ENCODE results near the gene ATN1. TPM values are rescaled to one million over a fixed set of nuclear protein-coding genes. Genes with fewer than 3 reads are reported as not detected.

The ATN1 gene
- total RNA-seq, 2 donors from 2014 or later: 64.6 to 78.9 TPM

GRCh38 chr12:6980075-6980474, 52.3 kb downstream of the ATN1 start:
- ATAC-seq (no peak), DNase-seq (no peak)
- intact Hi-C loops (cut with DNase I, micrococcal nuclease): no loop called here

DNA sequence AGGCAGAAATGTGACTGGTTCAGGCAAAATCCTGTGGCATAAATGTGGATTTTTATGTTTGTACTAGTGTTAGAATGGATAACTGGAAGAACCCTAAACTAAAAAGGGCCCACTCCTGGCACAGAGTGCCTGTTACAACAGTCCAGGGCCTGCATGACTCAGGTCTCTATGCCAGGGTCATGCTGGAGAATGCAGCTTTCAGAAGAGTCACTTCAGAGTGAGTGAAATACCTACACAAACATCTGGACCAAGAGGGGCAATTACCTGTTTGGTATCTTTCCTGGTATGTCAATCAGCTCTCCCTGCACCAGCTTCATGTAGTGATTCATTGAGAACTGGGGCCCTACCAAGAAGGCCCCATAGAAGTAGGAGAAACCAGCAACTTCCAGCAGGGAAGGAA, 53.0 kb downstream of the ATN1 start:
- intact Hi-C loops (cut with DNase I, micrococcal nuclease): no loop called here
- DNase-seq (no peak), ATAC-seq (no peak)

DNA sequence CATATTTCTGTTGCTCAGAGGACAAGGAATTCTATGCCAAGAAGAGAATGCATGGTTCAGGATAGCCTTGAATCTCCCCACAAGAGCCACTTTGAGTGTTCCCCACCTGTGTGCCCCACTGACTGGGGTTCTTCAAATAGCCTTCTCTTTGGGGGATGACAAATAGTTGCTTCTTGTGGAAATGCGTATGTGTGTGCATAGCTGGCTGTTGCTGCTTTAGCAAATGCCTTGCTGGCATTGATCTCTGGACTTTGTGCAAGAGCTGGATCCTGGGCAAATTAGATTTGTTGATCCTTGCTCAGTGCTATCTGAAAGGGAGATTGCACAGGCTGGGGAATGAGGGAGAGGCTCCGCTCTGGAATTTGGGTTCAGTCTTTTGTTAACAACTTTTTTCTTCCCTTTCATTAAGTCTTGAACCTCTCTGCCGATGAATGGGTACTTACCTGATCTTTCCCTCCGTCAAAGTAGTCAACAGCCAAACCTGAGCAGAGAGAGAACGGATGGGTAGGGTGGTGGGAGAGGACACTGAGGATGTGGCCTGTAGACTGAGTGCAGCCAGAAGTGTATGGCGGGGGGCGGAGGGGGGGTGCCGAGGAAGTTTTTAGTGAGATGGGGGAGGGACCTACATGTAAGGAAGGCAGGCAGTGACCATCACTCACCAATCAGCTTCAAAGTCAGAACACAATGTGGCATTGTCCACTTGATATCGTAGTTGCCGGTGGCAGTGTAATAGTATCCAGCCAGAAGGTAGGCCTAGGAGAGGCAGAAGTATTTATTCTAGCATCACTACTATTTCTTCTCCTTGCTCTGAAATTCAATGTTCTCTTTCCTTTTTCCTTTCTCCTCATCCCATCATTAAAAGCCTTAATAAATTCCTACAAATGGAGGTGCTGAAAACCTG, 53.6 kb downstream of the ATN1 start:
- peak; percentile 41 for ATAC-seq
- no peak for DNase-seq
- intact Hi-C loops (cut with DNase I, micrococcal nuclease): no loop called here

DNA sequence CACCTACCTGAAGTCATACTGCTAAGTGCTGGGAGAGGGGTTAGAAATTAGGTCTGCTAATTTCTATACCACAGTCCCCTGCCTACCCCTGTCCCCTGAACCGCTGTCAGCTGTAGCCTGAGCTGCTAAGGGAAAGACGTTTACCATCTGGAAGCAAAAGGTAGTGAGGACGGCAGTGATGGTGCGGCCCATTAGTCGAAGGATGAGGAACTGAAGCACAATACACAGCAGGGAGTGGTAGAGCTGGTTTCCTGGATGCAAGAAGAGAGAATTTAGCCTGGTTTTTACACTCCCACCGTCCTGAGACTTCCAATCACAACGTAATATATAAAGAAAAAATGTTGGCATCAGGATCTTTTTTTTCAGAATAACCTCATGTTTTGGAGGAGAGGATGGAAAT, 54.8 kb downstream of the ATN1 start:
- DNase-seq (no peak), ATAC-seq (no peak)
- intact Hi-C loops (cut with DNase I, micrococcal nuclease): no loop called here

DNA sequence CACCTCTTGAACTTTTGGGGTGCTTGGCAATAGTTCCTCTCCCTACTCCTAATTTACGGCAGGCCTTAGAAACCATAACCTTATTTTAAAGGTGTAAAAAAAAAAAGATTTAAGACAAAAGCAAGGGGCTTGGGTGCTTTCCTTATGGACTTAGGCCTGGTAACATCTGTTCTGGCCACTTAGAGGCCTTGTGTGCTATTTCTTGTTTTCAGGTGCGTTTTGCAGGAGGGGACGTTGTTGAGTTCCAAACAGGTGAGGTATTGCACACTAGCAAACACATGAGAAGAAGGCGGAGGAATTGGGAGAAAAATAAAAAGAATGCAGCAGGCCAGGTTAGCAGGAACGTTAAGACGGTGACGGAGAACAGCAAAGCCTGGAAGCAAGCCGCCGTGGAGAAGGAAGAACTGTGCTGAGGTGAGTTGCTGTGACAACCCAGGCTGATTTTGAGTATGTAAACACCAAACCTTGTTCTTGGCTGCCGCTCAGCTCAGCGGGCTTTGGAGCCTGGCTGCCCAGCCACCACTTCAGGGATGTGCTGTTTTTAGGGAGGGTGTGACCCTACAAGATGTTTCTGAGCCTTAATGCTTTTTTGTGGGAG, 60.3 kb downstream of the ATN1 start:
- intact Hi-C loops (cut with DNase I, micrococcal nuclease): no loop called here
- DNase-seq: peak; percentile 55 to 76
- peak; percentile 83 for ATAC-seq

Small RNA genes lying within 50 kb of the gene (microRNA-seq; reads per million reads assigned to microRNA genes)
- 1,628 to 1,899 reads per million in 2 donors for gene MIR141
- gene MIR200C: 32,972 to 87,700 reads per million in 2 donors

Other genes with a start within 250 kb of the ATN1 start
- gene ZNF384, start 238.6 kb upstream of the ATN1 start, total RNA-seq: 10 to 100 TPM; 47.8 to 51.4 TPM
- under 1 TPM; 0.52 to 0.67 TPM for gene PIANP, start 227.1 kb upstream of the ATN1 start, total RNA-seq
- gene COPS7A, start 203.9 kb upstream of the ATN1 start, total RNA-seq: 10 to 100 TPM; 37.2 to 40.8 TPM
- 100 to 1,000 TPM; 167 to 180 TPM for gene MLF2, start 174.8 kb upstream of the ATN1 start, total RNA-seq
- gene PTMS, start 161.6 kb upstream of the ATN1 start, total RNA-seq: 100 to 1,000 TPM in 1 of 2 donors, 10 to 100 TPM in 1; 89.6 to 123 TPM
- 1 to 10 TPM in 1 of 2 donors, under 1 TPM in 1; 0.89 to 1.6 TPM for gene LAG3, start 155.4 kb upstream of the ATN1 start, total RNA-seq
- gene CD4, start 138.4 kb upstream of the ATN1 start, total RNA-seq: 10 to 100 TPM in 1 of 2 donors, 1 to 10 TPM in 1; 4.3 to 18.1 TPM
- 1 to 10 TPM; 1.3 to 4.3 TPM for gene GPR162, start 106.1 kb upstream of the ATN1 start, total RNA-seq
- 1 to 10 TPM; 4.3 to 6.3 TPM for gene P3H3, start 99.6 kb upstream of the ATN1 start, total RNA-seq
- 1 to 10 TPM; 1.1 to 1.5 TPM for gene GNB3, start 87.0 kb upstream of the ATN1 start, total RNA-seq
- 10 to 100 TPM in 1 of 2 donors, 1 to 10 TPM in 1; 4.4 to 10.5 TPM for gene CDCA3, start 76.7 kb upstream of the ATN1 start, total RNA-seq
- gene USP5, start 75.8 kb upstream of the ATN1 start, total RNA-seq: 10 to 100 TPM; 68.5 to 81.4 TPM
- gene TPI1, start 60.4 kb upstream of the ATN1 start, total RNA-seq: 100 to 1,000 TPM; 702 to 720 TPM
- gene SPSB2, start 54.7 kb upstream of the ATN1 start, total RNA-seq: 10 to 100 TPM; 11.7 to 11.8 TPM
- 1 to 10 TPM; 2.9 to 4.3 TPM for gene LRRC23, start 23.1 kb upstream of the ATN1 start, total RNA-seq
- 10 to 100 TPM in 1 of 2 donors, 1 to 10 TPM in 1; 3.1 to 10.9 TPM for gene ENO2, start 13.4 kb upstream of the ATN1 start, total RNA-seq
- gene RNU7-1, start 15.9 kb downstream of the ATN1 start, total RNA-seq: not detected
- gene C12orf57, start 16.1 kb downstream of the ATN1 start, total RNA-seq: 100 to 1,000 TPM; 151 to 168 TPM
- 10 to 100 TPM; 40.0 to 43.9 TPM for gene PTPN6, start 23.4 kb downstream of the ATN1 start, total RNA-seq
- 100 to 1,000 TPM; 202 to 249 TPM for gene PHB2, start 42.7 kb downstream of the ATN1 start, total RNA-seq
- 10 to 100 TPM; 31.6 to 34.1 TPM for gene EMG1, start 43.0 kb downstream of the ATN1 start, total RNA-seq
- gene LPCAT3, start 90.5 kb downstream of the ATN1 start, total RNA-seq: 10 to 100 TPM; 87.1 to 87.9 TPM
- 100 to 1,000 TPM in 1 of 2 donors, 10 to 100 TPM in 1; 54.9 to 109 TPM for gene C1S, start 132.8 kb downstream of the ATN1 start, total RNA-seq
- 100 to 1,000 TPM in 1 of 2 donors, 10 to 100 TPM in 1; 63.1 to 129 TPM for gene C1R, start 164.5 kb downstream of the ATN1 start, total RNA-seq
- gene C1RL, start 181.3 kb downstream of the ATN1 start, total RNA-seq: 10 to 100 TPM; 48.6 to 52.7 TPM
- gene RBP5, start 200.9 kb downstream of the ATN1 start, total RNA-seq: 1 to 10 TPM; 2.0 to 2.8 TPM
- gene CLSTN3, start 202.4 kb downstream of the ATN1 start, total RNA-seq: 10 to 100 TPM in 1 of 2 donors, 1 to 10 TPM in 1; 8.3 to 13.1 TPM